Fibroblast of skin of right quadriceps (primary cell): Measurements from ENCODE around the gene SAP30.
A peak's percentile ranks its signal among the peaks of the same experiment; 100 is the strongest.

ENCODE experiments used
- DNase-seq: peaks from one replicate; pipeline ENCODE4 v3.0.0-alpha.2; 2013

The SAP30 gene

GRCh38 chr4:173415885-173416653 is 45.3 kb downstream of the SAP30 start:
- DNase-seq: no peak

- no peak for DNase-seq
Measured at GRCh38 chr4:173417833-173418232, 47.1 kb downstream of the SAP30 start.

GRCh38 chr4:173418639-173419038 is 47.9 kb downstream of the SAP30 start:
- DNase-seq: no peak

- DNase-seq: no peak
Measured at GRCh38 chr4:173420324-173420752, 49.6 kb downstream of the SAP30 start.

- DNase-seq: peak; percentile 33
Measured at GRCh38 chr4:173420801-173421200, 50.0 kb downstream of the SAP30 start.

- DNase-seq: peak; percentile 92
Measured at GRCh38 chr4:173424899-173425805, 54.4 kb downstream of the SAP30 start.

GRCh38 chr4:173426064-173426463 is 55.3 kb downstream of the SAP30 start:
- no peak for DNase-seq
